Lower leg skin (tissue), 3 donors: ENCODE data around the gene FBXL13.

Source experiments
- POLR2A ChIP-seq, 2 donors: fragments of 450-650 bp; IDR thresholded peaks; one replicate each; pipeline ENCODE4 v1.6.1; 2016 to 2017; ENCODE audit warnings: antibody characterized with exemption in 2 of 2, mild to moderate bottlenecking in 1 of 2, moderate library complexity in 1 of 2
- TF ChIP-seq, protein P1 (sequence below), 3 donors: fragments of 450-650 bp; IDR thresholded peaks; one replicate each; pipeline ENCODE4 v1.5.1; 2016; ENCODE audit warnings: antibody characterized with exemption in 3 of 3, mild to moderate bottlenecking in 3 of 3, moderate library complexity in 2 of 3

DNA sequence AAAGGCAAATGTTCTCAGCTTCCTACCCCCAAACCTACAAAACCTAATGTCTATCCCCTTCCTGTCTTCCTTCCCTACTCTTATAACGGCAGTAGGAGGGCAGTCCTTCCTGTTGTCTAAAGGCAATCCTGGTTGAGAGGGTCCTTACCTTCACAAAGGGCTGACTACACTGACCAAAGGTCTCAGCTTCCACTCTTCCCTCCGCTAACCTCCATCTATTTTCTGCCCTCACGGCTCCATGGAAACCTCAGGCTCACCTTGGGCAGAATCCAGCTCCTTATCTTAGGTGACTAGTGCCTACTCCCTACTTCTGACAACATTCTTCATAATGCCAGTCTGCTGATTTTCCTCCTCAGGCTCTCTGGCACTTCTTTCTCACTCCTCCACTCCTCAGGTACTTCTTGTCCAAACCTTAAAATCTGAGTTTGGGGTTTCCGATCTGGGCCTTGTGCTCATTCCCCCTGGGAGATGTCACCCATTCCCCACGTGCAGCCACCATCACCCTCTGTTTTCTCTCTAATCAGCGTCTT, 542 bp downstream of the FBXL13 start:
- TF ChIP-seq, protein P1, sequence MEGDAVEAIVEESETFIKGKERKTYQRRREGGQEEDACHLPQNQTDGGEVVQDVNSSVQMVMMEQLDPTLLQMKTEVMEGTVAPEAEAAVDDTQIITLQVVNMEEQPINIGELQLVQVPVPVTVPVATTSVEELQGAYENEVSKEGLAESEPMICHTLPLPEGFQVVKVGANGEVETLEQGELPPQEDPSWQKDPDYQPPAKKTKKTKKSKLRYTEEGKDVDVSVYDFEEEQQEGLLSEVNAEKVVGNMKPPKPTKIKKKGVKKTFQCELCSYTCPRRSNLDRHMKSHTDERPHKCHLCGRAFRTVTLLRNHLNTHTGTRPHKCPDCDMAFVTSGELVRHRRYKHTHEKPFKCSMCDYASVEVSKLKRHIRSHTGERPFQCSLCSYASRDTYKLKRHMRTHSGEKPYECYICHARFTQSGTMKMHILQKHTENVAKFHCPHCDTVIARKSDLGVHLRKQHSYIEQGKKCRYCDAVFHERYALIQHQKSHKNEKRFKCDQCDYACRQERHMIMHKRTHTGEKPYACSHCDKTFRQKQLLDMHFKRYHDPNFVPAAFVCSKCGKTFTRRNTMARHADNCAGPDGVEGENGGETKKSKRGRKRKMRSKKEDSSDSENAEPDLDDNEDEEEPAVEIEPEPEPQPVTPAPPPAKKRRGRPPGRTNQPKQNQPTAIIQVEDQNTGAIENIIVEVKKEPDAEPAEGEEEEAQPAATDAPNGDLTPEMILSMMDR (IDR thresholded peaks at IDR 0.05), result no peak
- TF ChIP-seq POLR2A (IDR thresholded peaks at IDR 0.05), result no peak
